ES-I3 (cell line): ENCODE results near the gene AAMDC.
"Not testable (repeated sequence)": the region's sequence is repeated elsewhere in the genome, so short reads cannot be mapped to it uniquely, and the experiment has no call there.

ENCODE experiments used
- H3K36me3 ChIP-seq: 2 replicates; pipeline ENCODE4 v1.6.1; 2013; ENCODE audit warnings: mild to moderate bottlenecking, low read length, control low read depth, moderate library complexity; ENCODE audit not compliant: insufficient read depth
- H3K4me1 ChIP-seq: 2 replicates; pipeline ENCODE4 v1.6.1; 2013; ENCODE audit warnings: mild to moderate bottlenecking, control low read depth, low read length; ENCODE audit not compliant: insufficient read depth
- H3K9ac ChIP-seq: 2 replicates; pipeline ENCODE4 v1.6.1; 2013; ENCODE audit warnings: low read depth, mild to moderate bottlenecking, low read length, moderate library complexity
- H3K9me3 ChIP-seq: 2 replicates; pipeline ENCODE4 v1.6.1; 2013; ENCODE audit warnings: mild to moderate bottlenecking, low read length, moderate library complexity; ENCODE audit not compliant: control insufficient read depth, insufficient read depth

AAMDC gene

GRCh38 chr11:77851503-77851902, 30.6 kb downstream of the AAMDC start:
- no peaks in the 10 kb centered on the region for H3K4me1 ChIP-seq
- no peaks in the 10 kb centered on the region; the same call in 1 of the 2 replicates for H3K36me3 ChIP-seq
- H3K9me3 ChIP-seq, result peaks cover 16% of the 10 kb centered on the region
- no peak overlapping the region for H3K9ac ChIP-seq

GRCh38 chr11:77854838-77855237, 33.9 kb downstream of the AAMDC start:
- no peaks in the 10 kb centered on the region for H3K4me1 ChIP-seq
- peaks cover 18% of the 10 kb centered on the region for H3K9me3 ChIP-seq
- no peak overlapping the region for H3K9ac ChIP-seq
- H3K36me3 ChIP-seq, result no peaks in the 10 kb centered on the region; the same call in 1 of the 2 replicates

- not testable (repeated sequence) for H3K4me1 ChIP-seq, H3K9ac ChIP-seq, H3K36me3 ChIP-seq
- peaks cover 15% of the 10 kb centered on the region for H3K9me3 ChIP-seq
Observed at GRCh38 chr11:77857906-77858457, 37.0 kb downstream of the AAMDC start.

GRCh38 chr11:77861444-77861843, 40.5 kb downstream of the AAMDC start:
- not testable (repeated sequence) for H3K9ac ChIP-seq, H3K4me1 ChIP-seq, H3K9me3 ChIP-seq, H3K36me3 ChIP-seq

- no peaks in the 10 kb centered on the region for H3K4me1 ChIP-seq
- no peaks in the 10 kb centered on the region for H3K9me3 ChIP-seq
- no peaks in the 10 kb centered on the region; the same call in 1 of the 2 replicates for H3K36me3 ChIP-seq
- no peak overlapping the region for H3K9ac ChIP-seq
Observed at GRCh38 chr11:77865805-77866204, 44.9 kb downstream of the AAMDC start.

- H3K9me3 ChIP-seq, result no peaks in the 10 kb centered on the region
- no peaks in the 10 kb centered on the region for H3K4me1 ChIP-seq
- H3K36me3 ChIP-seq, result peaks cover under 1% of the 10 kb centered on the region
- no peak overlapping the region for H3K9ac ChIP-seq
Observed at GRCh38 chr11:77866336-77866735, 45.4 kb downstream of the AAMDC start.

GRCh38 chr11:77868744-77869143, 47.8 kb downstream of the AAMDC start:
- Histone ChIP-seq H3K4me1 (no peaks in the 10 kb centered on the region), H3K9me3 (no peaks in the 10 kb centered on the region), H3K36me3 (peaks cover 7% of the 10 kb centered on the region), H3K9ac (no peak overlapping the region)

- Histone ChIP-seq H3K9ac (no peak overlapping the region), H3K4me1 (0 out of 2 replicates have a peak, but pooled peaks cover 7% of the 10 kb centered on the region), H3K36me3 (peaks cover 7% of the 10 kb centered on the region), H3K9me3 (no peaks in the 10 kb centered on the region)
Observed at GRCh38 chr11:77871855-77872254, 50.9 kb downstream of the AAMDC start.

- no peak overlapping the region for H3K9ac ChIP-seq
- peaks cover 9% of the 10 kb centered on the region for H3K36me3 ChIP-seq
- no peaks in the 10 kb centered on the region for H3K9me3 ChIP-seq
- H3K4me1 ChIP-seq, result 0 out of 2 replicates have a peak, but pooled peaks cover 7% of the 10 kb centered on the region
Observed at GRCh38 chr11:77873345-77873744, 52.4 kb downstream of the AAMDC start.

- Histone ChIP-seq H3K36me3 (peaks cover 12% of the 10 kb centered on the region), H3K4me1 (0 out of 2 replicates have a peak, but pooled peaks cover 7% of the 10 kb centered on the region), H3K9me3 (no peaks in the 10 kb centered on the region), H3K9ac (no peak overlapping the region)
Observed at GRCh38 chr11:77874206-77874605, 53.3 kb downstream of the AAMDC start.

GRCh38 chr11:77876045-77876444, 55.1 kb downstream of the AAMDC start:
- 0 out of 2 replicates have a peak, but pooled peaks cover 7% of the 10 kb centered on the region for H3K4me1 ChIP-seq
- H3K9ac ChIP-seq, result no peak overlapping the region
- no peaks in the 10 kb centered on the region for H3K9me3 ChIP-seq
- H3K36me3 ChIP-seq, result peaks cover 12% of the 10 kb centered on the region

GRCh38 chr11:77878247-77878646, 57.3 kb downstream of the AAMDC start:
- not testable (repeated sequence) for H3K9ac ChIP-seq, H3K9me3 ChIP-seq, H3K4me1 ChIP-seq, H3K36me3 ChIP-seq

GRCh38 chr11:77879218-77879617, 58.3 kb downstream of the AAMDC start:
- Histone ChIP-seq H3K36me3 (peaks cover 10% of the 10 kb centered on the region), H3K4me1 (0 out of 2 replicates have a peak, but pooled peaks cover 7% of the 10 kb centered on the region), H3K9ac (no peak overlapping the region), H3K9me3 (no peaks in the 10 kb centered on the region)

- Histone ChIP-seq H3K4me1 (no peaks in the 10 kb centered on the region), H3K9ac (no peak overlapping the region), H3K9me3 (no peaks in the 10 kb centered on the region), H3K36me3 (peaks cover 10% of the 10 kb centered on the region)
Observed at GRCh38 chr11:77882396-77882795, 61.5 kb downstream of the AAMDC start.

- Histone ChIP-seq H3K9ac (no peak overlapping the region), H3K4me1 (no peaks in the 10 kb centered on the region), H3K36me3 (peaks cover 5% of the 10 kb centered on the region; the same call in 1 of the 2 replicates), H3K9me3 (no peaks in the 10 kb centered on the region)
Observed at GRCh38 chr11:77883775-77884174, 62.8 kb downstream of the AAMDC start.
